GM19025 (cell line): ENCODE results near the gene FAM120C.

ENCODE experiments used
- ATAC-seq: cut with Tn5 transposase; IDR thresholded peaks from one replicate; pipeline ENCODE4 v1.9.1; 2021; ENCODE audit warnings: mild to moderate bottlenecking, low read depth, moderate library complexity; ENCODE audit not compliant: unreplicated experiment

Gene FAM120C

GRCh38 chrX:54182864-54183613 lies at the start of gene FAM120C:
TSS of gene FAM120C (minus strand) at chrX:54183254. CDS start at chrX:54183198, 56 bp downstream.
- peak; percentile 38 for ATAC-seq

GRCh38 chrX:54230435-54231148 lies 47.5 kb upstream of the FAM120C start:
- no peak for ATAC-seq

GRCh38 chrX:54223581-54223980 lies 40.5 kb upstream of the FAM120C start:
- no peak for ATAC-seq

- ATAC-seq: no peak
These were observed 30.5 kb upstream of the FAM120C start for GRCh38 chrX:54213603-54214002.

- ATAC-seq: no peak
These were observed 25.5 kb upstream of the FAM120C start for GRCh38 chrX:54208531-54208930.

GRCh38 chrX:54198262-54198661 lies 15.2 kb upstream of the FAM120C start:
- ATAC-seq: no peak

- ATAC-seq: no peak
These were observed 12.0 kb upstream of the FAM120C start for GRCh38 chrX:54194982-54195588.

GRCh38 chrX:54193085-54193821 lies 10.2 kb upstream of the FAM120C start:
- ATAC-seq: no peak

GRCh38 chrX:54184474-54184873 lies 1.4 kb upstream of the FAM120C start:
- ATAC-seq: no peak

- peak; percentile 54 for ATAC-seq
These were observed 725 bp downstream of the FAM120C start for GRCh38 chrX:54182194-54182863.

- no peak for ATAC-seq
These were observed 1.7 kb downstream of the FAM120C start for GRCh38 chrX:54181202-54181953.

- ATAC-seq: no peak
These were observed 2.7 kb downstream of the FAM120C start for GRCh38 chrX:54180403-54180802.

GRCh38 chrX:54178100-54178940 lies 4.7 kb downstream of the FAM120C start:
- ATAC-seq: no peak

GRCh38 chrX:54177306-54177705 lies 5.7 kb downstream of the FAM120C start:
- no peak for ATAC-seq

GRCh38 chrX:54173791-54174190 lies 9.3 kb downstream of the FAM120C start:
- ATAC-seq: no peak

- ATAC-seq: no peak
These were observed 10.6 kb downstream of the FAM120C start for GRCh38 chrX:54172455-54172854.

- ATAC-seq: no peak
These were observed 11.4 kb downstream of the FAM120C start for GRCh38 chrX:54171527-54172250.

- no peak for ATAC-seq
These were observed 12.0 kb downstream of the FAM120C start for GRCh38 chrX:54171091-54171490.
